MM.1S (cell line): Measurements from ENCODE around the gene NUP210.

ENCODE experiments used
- CTCF ChIP-seq: fragments of 300-600 bp; sonication (generic); IDR thresholded peaks from 2 replicates; pipeline ENCODE4 v1.5.1; 2016; ENCODE audit warnings: antibody characterized with exemption, low read length, mixed read lengths
- EZH2 ChIP-seq: fragments of 300-600 bp; sonication (generic); optimal IDR thresholded peaks from 2 replicates; pipeline ENCODE3; 2017; ENCODE audit warnings: low read depth, mild to moderate bottlenecking, antibody characterized with exemption, low read length, mixed read lengths

GRCh38 chr3:13338231-13338630, 81.9 kb downstream of the NUP210 start:
- TF ChIP-seq CTCF (no peak), EZH2 (no peak)
